ENCODE data around the gene TPP1.

DNA sequence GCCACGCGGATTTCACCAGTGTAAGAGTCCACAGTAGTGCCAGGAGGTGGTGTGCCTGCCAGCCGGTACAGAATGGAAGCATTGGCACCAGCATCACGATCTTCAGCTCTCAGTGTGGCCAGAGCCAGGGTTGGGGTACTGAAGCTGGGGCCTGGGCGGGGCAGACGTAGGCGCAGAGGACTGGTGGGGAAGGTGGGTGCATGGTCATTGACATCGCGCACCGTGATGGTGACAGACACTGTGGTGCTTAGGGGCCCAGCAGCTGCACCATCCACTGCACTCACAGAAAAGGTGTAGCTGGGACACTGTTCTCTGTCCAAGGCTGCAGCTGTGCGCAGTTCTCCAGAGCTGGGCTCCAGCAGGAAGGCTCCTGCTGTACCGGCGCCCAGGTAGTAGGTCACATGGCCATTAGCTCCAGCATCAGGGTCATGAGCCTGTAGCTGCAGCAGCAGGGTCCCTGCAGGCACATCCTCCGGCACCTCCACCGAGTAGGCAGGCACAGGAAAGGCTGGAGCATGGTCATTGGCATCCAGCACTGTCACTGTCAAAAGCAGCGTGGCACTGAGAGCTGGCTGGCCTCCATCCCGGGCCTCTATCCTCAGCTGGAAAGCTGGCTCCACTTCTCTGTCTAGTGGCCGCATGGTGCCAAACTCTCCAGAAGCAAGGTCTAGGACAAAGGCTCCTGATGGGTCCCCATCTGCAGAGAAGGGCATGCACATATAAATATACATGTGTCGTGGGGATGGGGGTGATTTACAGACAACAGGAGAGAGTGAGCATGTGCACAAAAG is 7.9 kb upstream of the TPP1 start:
- TF ChIP-seq RFX5 (IDR thresholded peaks at IDR 0.05; ENCODE audit: low read depth, low read length) (no peak), EZH2 (IDR thresholded peaks at IDR 0.05; ENCODE audit: borderline replicate concordance, control insufficient read depth, low read depth, low read length) (no peak), ZBED1 (IDR thresholded peaks at IDR 0.05; ENCODE audit: borderline replicate concordance) (no peak), NR2C2 (IDR thresholded peaks at IDR 0.05; ENCODE audit: borderline replicate concordance, control insufficient read depth, insufficient read length, low read depth) (no peak), CTCF (IDR thresholded peaks at IDR 0.05 in 2 of 3, conservative IDR thresholded peaks at IDR 0.05 in 1 of 3; ENCODE audit: control insufficient read depth in 2 of 3, extremely low read depth in 1 of 3, insufficient read depth in 1 of 3, low read depth in 3 of 3, low read length in 3 of 3) (no peak), CEBPB (IDR thresholded peaks at IDR 0.05; ENCODE audit: borderline replicate concordance in 1 of 2, low read depth in 2 of 2, low read length in 2 of 2) (no peak), POLR2AphosphoS5 (IDR thresholded peaks at IDR 0.05; ENCODE audit: low read length) (no peak), FOS (IDR thresholded peaks at IDR 0.05; ENCODE audit: borderline replicate concordance, extremely low read depth, insufficient read length) (no peak), CHD2 (IDR thresholded peaks at IDR 0.05; ENCODE audit: borderline replicate concordance, low read depth, low read length) (no peak)

All from GM12878 (cell line).